Thymus (tissue), 11 donors: ENCODE results near the gene SPC24. TPM values are rescaled to one million over a fixed set of nuclear protein-coding genes. Genes with fewer than 3 reads are reported as not detected.
"Not testable (repeated sequence)": the region's sequence is repeated elsewhere in the genome, so short reads cannot be mapped to it uniquely, and the experiment has no call there.

ENCODE experiments used
- DNase-seq, 9 donors: peaks; one replicate each; pipeline ENCODE4 v3.0.0-alpha.2; 2013; ENCODE audit warnings: low spot score in 9 of 9, low read depth in 6 of 9, missing footprints in 1 of 9
- H3K27ac ChIP-seq, 2 donors: one replicate each; pipeline ENCODE4 v1.5.1; 2013; ENCODE audit warnings: control low read depth in 1 of 2, low read depth in 1 of 2, low read length in 1 of 2, mild to moderate bottlenecking in 1 of 2, moderate library complexity in 1 of 2
- H3K27me3 ChIP-seq, 2 donors: one replicate each; pipeline ENCODE4 v1.5.1; 2013; ENCODE audit warnings: low read length in 1 of 2; ENCODE audit not compliant: control insufficient read depth in 2 of 2, insufficient read depth in 1 of 2
- H3K36me3 ChIP-seq, 2 donors: one replicate each; pipeline ENCODE4 v1.5.1; 2013; ENCODE audit warnings: low read length in 1 of 2, mild to moderate bottlenecking in 1 of 2, moderate library complexity in 1 of 2; ENCODE audit not compliant: control insufficient read depth in 2 of 2, insufficient read depth in 2 of 2
- H3K4me1 ChIP-seq, 2 donors: one replicate each; pipeline ENCODE4 v1.5.1; 2013; ENCODE audit warnings: low read length in 2 of 2; ENCODE audit not compliant: control insufficient read depth in 2 of 2, insufficient read depth in 2 of 2
- H3K4me3 ChIP-seq, 2 donors: one replicate each; pipeline ENCODE4 v1.5.1; 2013; ENCODE audit warnings: low read length in 2 of 2, control low read depth in 1 of 2, mild to moderate bottlenecking in 1 of 2
- H3K9me3 ChIP-seq, 2 donors: one replicate each; pipeline ENCODE4 v1.5.1; 2013; ENCODE audit warnings: low read length in 1 of 2, mild to moderate bottlenecking in 1 of 2; ENCODE audit not compliant: control insufficient read depth in 2 of 2, insufficient read depth in 1 of 2
- WGBS: extraction: QIAGEN DNeasy Blood & Tissue Kit; methylation state at CpG from one replicate; pipeline ENCODE4 v1.1.7; 2013; 5-methylcytosine and 5-hydroxymethylcytosine counted together
- polyA plus RNA-seq: library from polyadenylated mRNA; stranded (reverse); fragments of 200-250 nt; gene quantifications from one replicate; pipeline ENCODE4 v1.2.3, GENCODE V29; 2013
- total RNA-seq: library from RNA; stranded (reverse); fragments of 120-200 nt; gene quantifications from one replicate; pipeline ENCODE4 v1.2.4, GENCODE V29; 2013
- donor health status: healthy.

SPC24 gene
- total and polyA plus RNA-seq, 2 donors, result 4.0 to 46.1 TPM

- Histone ChIP-seq H3K9me3 (no peaks in the 10 kb centered on the region), H3K27me3 (no peaks in the 10 kb centered on the region), H3K4me1 (no peaks in the 10 kb centered on the region), H3K27ac (no peak overlapping the region), H3K36me3 (peaks cover 44 to 81% of the 10 kb centered on the region in 2 donors), H3K4me3 (no peak overlapping the region)
- 91% methylated on average over 8 of the region's 8 CpGs for WGBS
- DNase-seq, result no peak
These were observed 43.8 kb downstream of the SPC24 start for GRCh38 chr19:11111771-11112144.

GRCh38 chr19:11111117-11111770 is 44.3 kb downstream of the SPC24 start:
- Histone ChIP-seq H3K4me3 (no peak overlapping the region), H3K9me3 (no peaks in the 10 kb centered on the region), H3K27me3 (no peaks in the 10 kb centered on the region), H3K36me3 (peaks cover 47 to 81% of the 10 kb centered on the region in 2 donors), H3K27ac (no peak overlapping the region), H3K4me1 (no peaks in the 10 kb centered on the region)
- 95% methylated on average over 15 of the region's 15 CpGs for WGBS
- DNase-seq, result no peak

GRCh38 chr19:11108746-11109145 is 46.8 kb downstream of the SPC24 start:
- no peaks in the 10 kb centered on the region for H3K4me1 ChIP-seq
- H3K4me3 ChIP-seq, result no peak overlapping the region
- DNase-seq, result no peak
- H3K27ac ChIP-seq, result no peak overlapping the region
- no peaks in the 10 kb centered on the region for H3K9me3 ChIP-seq
- peaks cover 48 to 82% of the 10 kb centered on the region in 2 donors for H3K36me3 ChIP-seq
- no peaks in the 10 kb centered on the region for H3K27me3 ChIP-seq
- WGBS, result 98% methylated on average over 6 of the region's 6 CpGs

GRCh38 chr19:11106477-11106876 is 49.1 kb downstream of the SPC24 start:
- Histone ChIP-seq H3K4me3 (no peak overlapping the region), H3K27me3 (no peaks in the 10 kb centered on the region), H3K27ac (no peak overlapping the region), H3K36me3 (peaks cover 39 to 84% of the 10 kb centered on the region in 2 donors), H3K4me1 (no peaks in the 10 kb centered on the region), H3K9me3 (no peaks in the 10 kb centered on the region)
- no peak for DNase-seq
- 98% methylated on average over 13 of the region's 13 CpGs for WGBS

GRCh38 chr19:11105014-11105636 is 50.5 kb downstream of the SPC24 start:
- 98% methylated on average over 36 of the region's 36 CpGs for WGBS

GRCh38 chr19:11103667-11104066 is 51.9 kb downstream of the SPC24 start:
- 98% methylated on average over 10 of the region's 10 CpGs for WGBS
- not testable (repeated sequence) for DNase-seq, H3K4me3 ChIP-seq, H3K9me3 ChIP-seq, H3K4me1 ChIP-seq, H3K27ac ChIP-seq, H3K27me3 ChIP-seq
- H3K36me3 ChIP-seq, result peaks cover 37 to 81% of the 10 kb centered on the region in 2 donors

More at GRCh38 chr19:11105014-11105636, 50.5 kb downstream of the SPC24 start:
- DNase-seq, result no peak
- no peak overlapping the region for H3K27ac ChIP-seq
- H3K4me3 ChIP-seq, result no peak overlapping the region
- H3K4me1 ChIP-seq, result no peaks in the 10 kb centered on the region
- no peaks in the 10 kb centered on the region for H3K9me3 ChIP-seq
- no peaks in the 10 kb centered on the region for H3K27me3 ChIP-seq
- H3K36me3 ChIP-seq, result peaks cover 35 to 85% of the 10 kb centered on the region in 2 donors

- no peak overlapping the region for H3K4me3 ChIP-seq
- H3K27me3 ChIP-seq, result no peaks in the 10 kb centered on the region
- no peak for DNase-seq
- peaks cover 34 to 74% of the 10 kb centered on the region in 2 donors for H3K36me3 ChIP-seq
- H3K9me3 ChIP-seq, result peaks cover 0 to 6% of the 10 kb centered on the region in 2 donors
- WGBS, result 98% methylated on average over 16 of the region's 16 CpGs
- no peak overlapping the region for H3K27ac ChIP-seq
- no peaks in the 10 kb centered on the region for H3K4me1 ChIP-seq
These were observed 52.6 kb downstream of the SPC24 start for GRCh38 chr19:11102944-11103343.

GRCh38 chr19:11101057-11101456 is 54.5 kb downstream of the SPC24 start:
- no peak overlapping the region for H3K4me3 ChIP-seq
- no peak for DNase-seq
- peaks cover 24 to 71% of the 10 kb centered on the region in 2 donors for H3K36me3 ChIP-seq
- peaks cover 0 to 6% of the 10 kb centered on the region in 2 donors for H3K4me1 ChIP-seq
- no peak overlapping the region for H3K27ac ChIP-seq
- H3K27me3 ChIP-seq, result no peaks in the 10 kb centered on the region
- 97% methylated on average over 5 of the region's 5 CpGs for WGBS
- H3K9me3 ChIP-seq, result peaks cover 0 to 6% of the 10 kb centered on the region in 2 donors

- Histone ChIP-seq H3K27me3 (no peaks in the 10 kb centered on the region), H3K27ac (no peak overlapping the region), H3K9me3 (peaks cover 0 to 6% of the 10 kb centered on the region in 2 donors), H3K4me3 (no peak overlapping the region), H3K4me1 (peaks cover 0 to 15% of the 10 kb centered on the region in 2 donors), H3K36me3 (peaks cover 15 to 68% of the 10 kb centered on the region in 2 donors)
- WGBS, result 83% methylated on average over 12 of the region's 12 CpGs
- DNase-seq, result no peak
These were observed 55.5 kb downstream of the SPC24 start for GRCh38 chr19:11100049-11100448.
